GM12873 (cell line): ENCODE measurements around the gene PDCD7.

ENCODE experiments used
- TF ChIP-seq, protein P1 (sequence below): IDR thresholded peaks from 2 replicates; pipeline ENCODE4 v1.5.1; 2012; ENCODE audit warnings: low read depth, mild to moderate bottlenecking, moderate library complexity, low read length, control low read depth; ENCODE audit not compliant: insufficient read depth; ENCODE audit errors: missing control alignments

PDCD7 gene

DNA sequence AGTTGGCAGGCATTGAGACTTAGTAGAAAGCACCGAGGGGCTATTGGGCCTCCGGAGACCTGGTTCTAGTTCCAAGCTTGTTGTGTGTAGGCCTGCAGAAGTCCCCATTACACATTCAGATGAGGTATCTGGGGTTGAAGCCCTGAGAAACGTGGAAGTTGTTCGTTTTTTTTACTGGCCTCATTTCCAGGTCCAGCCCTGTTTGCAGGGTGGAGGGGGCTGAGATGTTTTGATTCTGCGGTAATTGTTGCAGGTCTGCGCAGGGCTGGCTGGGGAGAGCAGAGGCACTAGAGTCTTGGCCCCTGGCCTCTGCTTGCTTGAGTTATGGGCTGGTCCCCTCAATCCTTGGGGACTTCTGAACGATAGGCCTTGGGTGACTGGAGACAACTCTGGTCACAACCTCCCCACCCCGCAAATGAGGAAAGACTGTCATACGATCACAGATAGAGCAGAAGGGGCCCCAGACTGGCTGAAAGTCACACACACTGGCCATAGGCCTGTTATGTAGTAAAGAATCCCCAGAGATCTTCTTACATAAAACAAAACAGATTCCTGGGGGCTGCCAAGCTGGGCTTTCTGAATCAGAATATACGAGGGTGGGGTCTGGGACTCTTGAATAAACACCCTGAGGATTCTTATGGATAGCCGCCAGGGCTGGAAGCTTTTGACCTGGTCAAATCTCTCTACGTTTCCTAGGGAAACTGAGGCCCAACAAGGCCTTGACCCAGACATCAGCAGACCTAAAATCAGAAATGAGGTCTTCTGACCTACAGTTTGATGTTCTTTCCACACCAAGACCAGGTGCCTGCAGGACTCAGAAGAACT is 41.5 kb downstream of the PDCD7 start:
- TF ChIP-seq, protein P1, sequence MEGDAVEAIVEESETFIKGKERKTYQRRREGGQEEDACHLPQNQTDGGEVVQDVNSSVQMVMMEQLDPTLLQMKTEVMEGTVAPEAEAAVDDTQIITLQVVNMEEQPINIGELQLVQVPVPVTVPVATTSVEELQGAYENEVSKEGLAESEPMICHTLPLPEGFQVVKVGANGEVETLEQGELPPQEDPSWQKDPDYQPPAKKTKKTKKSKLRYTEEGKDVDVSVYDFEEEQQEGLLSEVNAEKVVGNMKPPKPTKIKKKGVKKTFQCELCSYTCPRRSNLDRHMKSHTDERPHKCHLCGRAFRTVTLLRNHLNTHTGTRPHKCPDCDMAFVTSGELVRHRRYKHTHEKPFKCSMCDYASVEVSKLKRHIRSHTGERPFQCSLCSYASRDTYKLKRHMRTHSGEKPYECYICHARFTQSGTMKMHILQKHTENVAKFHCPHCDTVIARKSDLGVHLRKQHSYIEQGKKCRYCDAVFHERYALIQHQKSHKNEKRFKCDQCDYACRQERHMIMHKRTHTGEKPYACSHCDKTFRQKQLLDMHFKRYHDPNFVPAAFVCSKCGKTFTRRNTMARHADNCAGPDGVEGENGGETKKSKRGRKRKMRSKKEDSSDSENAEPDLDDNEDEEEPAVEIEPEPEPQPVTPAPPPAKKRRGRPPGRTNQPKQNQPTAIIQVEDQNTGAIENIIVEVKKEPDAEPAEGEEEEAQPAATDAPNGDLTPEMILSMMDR = no peak

DNA sequence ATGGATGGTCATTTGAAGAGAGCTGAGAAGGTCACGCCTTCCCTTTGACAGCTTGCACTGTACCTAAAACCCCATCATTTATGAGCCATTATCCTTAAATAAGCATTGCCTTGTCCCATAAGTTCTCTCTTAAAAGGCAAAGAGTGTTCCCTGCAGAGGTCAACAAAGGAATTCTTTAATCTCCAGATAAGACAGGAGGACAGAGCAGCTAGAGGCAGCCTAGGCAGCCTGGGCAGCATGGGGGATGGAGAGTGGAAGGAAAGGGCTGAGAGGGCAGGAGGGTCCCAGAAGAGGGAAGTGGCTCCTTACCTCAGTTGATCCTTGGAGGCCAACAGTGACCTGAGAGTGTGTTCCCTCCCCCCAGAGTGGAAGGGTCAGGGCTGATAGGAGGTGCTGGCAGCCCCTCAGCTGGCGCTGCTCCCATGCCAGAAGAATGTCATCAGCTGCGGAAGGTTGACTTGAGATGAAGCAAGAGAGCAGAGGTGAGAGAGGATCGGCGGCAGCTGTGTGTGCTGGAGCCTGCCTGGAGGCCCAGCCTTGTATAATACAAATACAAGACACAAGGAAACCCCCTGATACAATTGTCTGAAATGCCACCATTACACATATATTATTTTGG is 44.3 kb downstream of the PDCD7 start:
- TF ChIP-seq, protein P1 = no peak

DNA sequence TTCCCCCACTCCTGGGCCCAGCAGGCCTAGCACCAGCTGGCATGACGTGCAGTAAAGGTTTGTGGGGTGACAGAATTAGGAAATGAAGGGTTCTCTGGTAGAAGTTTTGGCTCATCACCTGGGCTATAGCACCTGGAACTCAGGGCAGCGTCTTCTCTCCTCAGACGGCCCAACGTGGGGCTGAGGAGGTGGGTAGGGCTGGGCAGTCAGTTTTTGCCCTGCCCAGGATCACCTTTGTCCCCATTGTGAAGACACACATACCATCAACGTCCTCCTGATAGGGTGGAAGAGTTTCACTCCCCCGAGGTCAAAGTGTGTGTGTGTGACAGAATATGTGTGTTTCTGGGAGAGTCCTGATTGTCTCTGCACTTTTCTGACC is 45.0 kb downstream of the PDCD7 start:
- TF ChIP-seq, protein P1 = no peak

DNA sequence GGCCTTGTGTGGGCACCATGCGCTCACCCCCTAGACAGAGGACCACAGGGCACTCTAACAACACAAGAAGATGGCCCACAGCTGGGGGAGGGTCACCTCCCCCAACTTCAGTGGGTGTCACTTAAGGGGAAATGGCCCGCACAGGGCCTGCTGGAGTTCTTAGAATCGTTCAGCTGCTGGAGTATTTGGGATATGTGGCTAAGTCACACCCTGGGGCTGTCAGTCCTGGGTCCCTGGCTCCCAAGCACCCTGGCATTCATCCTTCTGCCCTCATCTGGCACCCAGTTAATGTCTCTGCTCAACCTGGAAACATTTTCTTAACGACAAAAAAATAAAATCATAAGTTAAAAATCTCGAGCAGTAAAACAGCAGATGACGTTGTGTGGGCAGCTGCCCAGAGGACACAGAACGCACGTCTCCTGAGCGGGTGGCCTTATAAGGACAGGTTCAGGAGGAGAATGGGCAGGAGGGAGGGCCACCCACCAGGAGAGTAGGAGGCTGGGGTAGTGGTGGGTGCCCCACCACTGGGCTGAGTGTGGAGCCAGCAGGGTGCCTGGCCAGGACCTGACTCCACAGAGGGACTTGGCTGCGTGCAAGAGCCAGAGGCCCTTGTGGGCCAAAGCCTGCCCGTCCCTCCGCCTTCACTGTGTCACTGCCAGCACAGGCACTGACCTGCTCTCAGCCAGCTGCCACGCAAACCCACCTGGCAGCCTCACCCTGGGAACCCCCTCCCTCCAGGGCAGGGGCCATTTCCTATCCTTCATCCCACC is 45.5 kb downstream of the PDCD7 start:
- TF ChIP-seq, protein P1 = no peak

DNA sequence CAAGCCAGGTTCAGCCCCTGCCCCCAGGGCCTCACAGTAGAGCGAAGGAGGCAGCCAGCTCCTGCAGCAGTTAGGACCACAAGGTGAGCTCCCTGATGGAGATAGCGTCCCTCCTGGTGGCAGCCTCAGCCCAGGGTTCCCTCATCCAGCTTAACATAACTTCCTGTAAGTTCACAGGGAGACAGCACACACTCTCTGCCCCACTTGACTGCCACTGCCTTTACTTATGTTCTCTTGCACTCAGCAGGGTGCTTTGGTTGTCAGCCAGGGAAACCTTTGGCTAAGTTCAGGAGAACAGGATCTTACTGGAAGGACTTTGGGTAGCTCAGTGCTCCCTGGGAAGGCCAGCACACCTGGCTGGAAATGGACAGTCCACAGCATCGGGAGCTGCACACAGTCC is 46.2 kb downstream of the PDCD7 start:
- TF ChIP-seq, protein P1 = no peak

DNA sequence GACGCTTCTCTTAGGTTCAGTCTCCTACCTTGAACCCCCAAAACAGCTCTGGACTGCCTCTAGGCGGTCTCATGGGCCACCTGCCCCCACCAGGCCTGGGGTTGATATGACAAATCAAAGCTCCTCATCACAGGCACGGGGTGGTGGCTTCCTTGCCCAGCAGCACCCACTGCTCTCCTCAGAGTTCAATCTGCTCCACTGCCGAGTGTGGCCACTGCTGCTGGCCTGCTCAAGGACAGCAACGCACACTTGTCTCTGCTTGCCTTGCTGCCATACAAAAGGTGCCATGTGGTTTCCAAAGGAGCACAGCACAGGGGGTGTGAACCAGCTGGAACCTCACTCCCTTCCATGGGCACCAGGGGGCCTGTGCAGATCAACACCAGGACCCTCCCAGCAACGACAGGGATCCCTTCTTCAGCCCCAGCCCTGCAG is 46.9 kb downstream of the PDCD7 start:
- TF ChIP-seq, protein P1 = peak; percentile 41
